ENCODE results near the gene MIS18BP1. TPM values are rescaled to one million over a fixed set of nuclear protein-coding genes. Genes with fewer than 3 reads are reported as not detected.

MIS18BP1 gene
- total and polyA plus RNA-seq, 9 of the 15 experiments (the other 6 are each of a cell fraction or from before 2014, with no cell fraction given): 5.0 to 29.1 (median 19.1) TPM

DNA sequence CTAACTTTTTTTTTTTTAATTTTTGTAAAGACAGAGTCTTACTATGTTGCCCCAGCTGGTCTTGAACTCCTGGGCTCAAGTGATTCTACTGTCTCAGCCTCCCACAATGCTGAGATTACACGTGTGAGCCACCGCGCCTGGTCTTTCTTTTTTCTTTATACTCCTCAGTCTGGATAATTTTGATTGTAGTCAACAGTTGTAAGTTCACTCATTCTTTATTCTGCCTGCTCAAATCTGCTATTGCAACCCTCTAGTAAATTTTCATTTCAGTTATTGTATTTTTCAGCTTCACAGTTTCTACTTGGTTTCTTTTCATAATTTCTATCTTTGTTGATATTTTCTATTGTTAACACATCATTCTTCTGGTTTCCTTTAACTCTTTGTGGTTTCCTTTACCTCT, 5.8 kb upstream of the MIS18BP1 start:
- CTCF ChIA-PET (ENCODE audit: low intra/inter-chr PET ratio): no interaction called here
- Histone ChIP-seq H3K4me2 (ENCODE audit: insufficient read depth, low read length) (no peak overlapping the region), H3K27me3 (ENCODE audit: control insufficient read depth in 2 of 2, insufficient read depth in 2 of 2, low read length in 2 of 2) (no peaks in the 10 kb centered on the region), H3K36me3 (ENCODE audit: control insufficient read depth, insufficient read depth, low read length) (no peaks in the 10 kb centered on the region), H3K27ac (ENCODE audit: extremely low read depth, low read depth, low read length) (no peak overlapping the region), H3K4me3 (no peak overlapping the region), H3K9ac (ENCODE audit: insufficient read depth in 1 of 2, low read depth in 2 of 2, low read length in 2 of 2) (no peak overlapping the region), H3K9me3 (replicated peaks; ENCODE audit: control insufficient read depth, insufficient read depth, low read depth, low read length) (peaks cover 1% of the 10 kb centered on the region; the same call in 1 of the 2 replicates), H4K20me1 (replicated peaks; ENCODE audit: control insufficient read depth, insufficient read depth, low read length) (no peaks in the 10 kb centered on the region), H2AFZ (ENCODE audit: low read depth, low read length) (no peak overlapping the region), H3K4me1 (replicated peaks in 1 of 2; ENCODE audit: control insufficient read depth in 2 of 2, insufficient read depth in 2 of 2, low read length in 2 of 2) (no peaks in the 10 kb centered on the region), H3K79me2 (ENCODE audit: control insufficient read depth, insufficient read depth, low read length) (no peaks in the 10 kb centered on the region), H3K9me1 (ENCODE audit: control insufficient read depth, insufficient read depth, low read length) (no peaks in the 10 kb centered on the region)
- WGBS (ENCODE audit: insufficient coverage, low coverage, missing lambda C conversion rate): 62% methylated on average over 3 of the region's 3 CpGs
- no TSS peak for BruUV-seq (replicated peaks)
- FAIRE-seq (no peak), DNase-seq (ENCODE audit: extremely low read depth in 1 of 4, low spot score in 3 of 4) (no peak), ATAC-seq (no peak)
- intact Hi-C loops (cut with micrococcal nuclease) (no loop called here), in situ Hi-C loops (cut with MboI) (no loop called here)
- no peak for TF ChIP-seq ZC3H8 (IDR thresholded peaks at IDR 0.05)
- no peak for TF ChIP-seq ZEB2 (IDR thresholded peaks at IDR 0.05)
- no peak for TF ChIP-seq USF1 (CRISPR knock-in tag; IDR thresholded peaks at IDR 0.05)
- no peak for TF ChIP-seq MCM5 (IDR thresholded peaks at IDR 0.05; ENCODE audit: low read depth)
- TF ChIP-seq ZNF589 (CRISPR knock-in tag; IDR thresholded peaks at IDR 0.05; ENCODE audit: low read depth): no peak
- no peak for TF ChIP-seq CBX8 (IDR thresholded peaks at IDR 0.05; ENCODE audit: borderline replicate concordance, extremely low read depth, low read depth, low read length, poor library complexity, severe bottlenecking)
- TF ChIP-seq DDX20 (tag; IDR thresholded peaks at IDR 0.05; ENCODE audit: low read depth): no peak
- TF ChIP-seq MEF2A (IDR thresholded peaks at IDR 0.05; ENCODE audit: control insufficient read depth, low read depth, low read length): no peak
- no peak for TF ChIP-seq ARID4B (CRISPR knock-in tag; IDR thresholded peaks at IDR 0.05)
- TF ChIP-seq E2F6 (IDR thresholded peaks at IDR 0.05; ENCODE audit: borderline replicate concordance in 1 of 2, extremely low read depth in 1 of 2, insufficient read depth in 1 of 2, insufficient read length in 1 of 2, low read depth in 1 of 2, low read length in 1 of 2, poor library complexity in 1 of 2, severe bottlenecking in 1 of 2): no peak
- no peak for TF ChIP-seq GTF2B (IDR thresholded peaks at IDR 0.05; ENCODE audit: extremely low read depth, insufficient read length)
- no peak for TF ChIP-seq POLR3A (IDR thresholded peaks at IDR 0.05; ENCODE audit: borderline replicate concordance, extremely low read depth, insufficient read depth, insufficient read length)
- no peak for TF ChIP-seq DIDO1 (tag; IDR thresholded peaks at IDR 0.05; ENCODE audit: low read depth)
- POLR2A ChIA-PET: no interaction called here

All from K562 (cell line).